Activated CD4-positive, alpha-beta T cell treated with anti-CD3 and anti-CD28 coated beads for 1 hour (primary cell): ENCODE data around the gene AGPAT3.
A peak's percentile ranks its signal among the peaks of the same experiment; 100 is the strongest.
"Not testable (repeated sequence)": the region's sequence is repeated elsewhere in the genome, so short reads cannot be mapped to it uniquely, and the experiment has no call there.

Source experiments
- DNase-seq: peaks from one replicate; pipeline ENCODE4 v3.0.0-alpha.2; 2020

Gene AGPAT3

GRCh38 chr21:43835050-43835449 lies 30.0 kb upstream of the AGPAT3 start:
- no peak for DNase-seq

GRCh38 chr21:43835861-43836260 lies 29.2 kb upstream of the AGPAT3 start:
- DNase-seq, result no peak

GRCh38 chr21:43836616-43837015 lies 28.4 kb upstream of the AGPAT3 start:
- no peak for DNase-seq

- DNase-seq, result no peak
These were observed 24.8 kb upstream of the AGPAT3 start for GRCh38 chr21:43840259-43840658.

GRCh38 chr21:43842742-43843141 lies 22.3 kb upstream of the AGPAT3 start:
- no peak for DNase-seq

- not testable (repeated sequence) for DNase-seq
These were observed 20.1 kb upstream of the AGPAT3 start for GRCh38 chr21:43844906-43845305.

GRCh38 chr21:43845386-43845785 lies 19.6 kb upstream of the AGPAT3 start:
- DNase-seq, result no peak

- no peak for DNase-seq
These were observed 18.6 kb upstream of the AGPAT3 start for GRCh38 chr21:43846430-43846829.

GRCh38 chr21:43847301-43847700 lies 17.7 kb upstream of the AGPAT3 start:
- no peak for DNase-seq

- DNase-seq, result no peak
These were observed 16.3 kb upstream of the AGPAT3 start for GRCh38 chr21:43848771-43849170.

- no peak for DNase-seq
These were observed 15.3 kb upstream of the AGPAT3 start for GRCh38 chr21:43849532-43850299.

- no peak for DNase-seq
These were observed 14.2 kb upstream of the AGPAT3 start for GRCh38 chr21:43850728-43851295.

- DNase-seq, result no peak
These were observed 13.4 kb upstream of the AGPAT3 start for GRCh38 chr21:43851593-43851992.

GRCh38 chr21:43853851-43854772 lies 10.9 kb upstream of the AGPAT3 start:
- no peak for DNase-seq

- DNase-seq, result no peak
These were observed 10.0 kb upstream of the AGPAT3 start for GRCh38 chr21:43854773-43855633.

- DNase-seq, result no peak
These were observed 9.1 kb upstream of the AGPAT3 start for GRCh38 chr21:43855955-43856354.

GRCh38 chr21:43858806-43859648 lies 6.0 kb upstream of the AGPAT3 start:
- DNase-seq, result no peak

GRCh38 chr21:43859747-43860214 lies 5.2 kb upstream of the AGPAT3 start:
- no peak for DNase-seq

GRCh38 chr21:43861706-43862105 lies 3.3 kb upstream of the AGPAT3 start:
- no peak for DNase-seq

- peak; percentile 21 for DNase-seq
These were observed 586 bp upstream of the AGPAT3 start for GRCh38 chr21:43864313-43864961.
